MG63 (cell line): Measurements from ENCODE around the gene PDCL2. TPM values are rescaled to one million over a fixed set of nuclear protein-coding genes. Genes with fewer than 3 reads are reported as not detected.

ENCODE experiments used
- DNase-seq: peaks from one replicate; pipeline ENCODE4 v3.0.0-alpha.2; 2020
- H3K27me3 ChIP-seq: fragments of 250-450 bp; sonication (Bioruptor Pico); 2 replicates; pipeline ENCODE4 v1.5.1; 2020; ENCODE audit warnings: mild to moderate bottlenecking, moderate library complexity
- H3K36me3 ChIP-seq: fragments of 250-450 bp; sonication (Bioruptor Pico); 2 replicates; pipeline ENCODE4 v1.5.1; 2020; ENCODE audit warnings: mild to moderate bottlenecking, moderate library complexity
- H3K4me3 ChIP-seq: fragments of 250-450 bp; sonication (Bioruptor Pico); 2 replicates; pipeline ENCODE4 v1.5.1; 2020; ENCODE audit warnings: mild to moderate bottlenecking, moderate library complexity
- H3K9me3 ChIP-seq: fragments of 250-450 bp; sonication (Bioruptor Pico); 2 replicates; pipeline ENCODE4 v1.5.1; 2020; ENCODE audit warnings: mild to moderate bottlenecking, moderate library complexity
- total RNA-seq: library from RNA; depleted of rRNA; stranded (reverse); fragments of >200 nt; shearing (Covaris generic); gene quantifications from 2 replicates; pipeline ENCODE4 v1.2.3, GENCODE V29; 2014; ENCODE audit warnings: low replicate concordance; rRNA removed

Gene PDCL2
- total RNA-seq, 1 experiment from 2014 or later, result not detected

DNA sequence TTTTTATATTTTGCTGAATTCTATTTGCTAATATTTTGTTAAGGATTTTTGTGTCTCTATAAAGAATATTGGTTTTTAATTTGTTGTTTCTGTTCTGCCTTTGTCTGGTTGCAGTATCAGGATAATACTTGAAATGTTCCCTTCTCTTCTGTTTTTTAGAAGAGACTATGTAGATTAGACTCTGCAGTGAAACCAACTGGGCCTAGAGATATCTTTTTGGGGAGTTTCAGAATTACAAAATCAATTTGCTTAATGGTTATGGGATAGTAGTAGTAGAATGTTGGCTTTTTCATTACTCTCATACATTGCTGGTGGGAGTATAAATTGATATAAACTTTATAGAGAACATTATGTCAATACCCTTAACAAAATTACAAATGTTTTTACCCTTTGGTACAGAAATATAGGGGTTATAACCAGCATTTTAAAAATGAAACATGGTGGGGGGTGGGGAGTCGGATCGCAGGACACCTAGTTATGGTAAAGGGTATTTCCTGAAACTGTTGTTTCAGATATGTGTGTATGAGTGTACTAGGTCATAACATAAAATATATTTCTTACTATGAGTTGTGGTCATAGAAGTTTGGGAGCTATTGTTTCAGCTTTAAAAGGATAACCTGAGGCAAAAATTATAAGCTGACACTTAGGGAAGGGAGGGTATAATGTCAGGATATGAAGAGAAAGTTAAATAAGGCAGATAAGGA, 74.4 kb downstream of the PDCL2 start:
- no peak overlapping the region for H3K4me3 ChIP-seq
- H3K27me3 ChIP-seq, result no peaks in the 10 kb centered on the region
- DNase-seq, result no peak
- no peaks in the 10 kb centered on the region for H3K9me3 ChIP-seq
- no peaks in the 10 kb centered on the region for H3K36me3 ChIP-seq

DNA sequence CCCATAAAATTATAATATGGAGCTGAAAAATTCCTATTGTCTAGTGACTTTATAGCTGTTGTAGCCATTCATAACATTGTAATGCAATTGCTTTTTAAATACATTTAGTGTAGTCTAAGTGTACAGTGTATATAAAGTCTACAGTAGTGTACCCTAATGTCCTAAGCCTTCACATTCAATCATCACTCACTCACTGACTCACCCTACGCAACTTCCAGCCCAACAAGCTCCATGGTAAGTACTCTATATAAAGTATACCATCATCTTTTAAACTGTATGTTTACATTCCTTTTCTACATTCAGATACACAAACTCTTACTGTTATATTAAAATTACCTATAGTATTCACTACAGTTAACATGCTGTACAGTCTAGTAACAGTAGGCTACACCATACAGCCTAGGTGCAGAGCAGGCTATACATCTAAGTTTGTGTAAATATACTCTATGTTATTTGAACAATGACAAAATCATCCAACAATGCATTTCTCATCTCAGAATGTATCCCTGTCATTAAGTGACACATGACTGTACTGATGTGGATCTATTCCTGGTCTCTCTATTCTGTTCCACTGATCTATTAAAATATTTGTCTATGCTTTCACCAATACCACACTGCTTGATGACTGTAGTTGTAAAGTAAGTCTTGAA, 79.0 kb downstream of the PDCL2 start:
- Histone ChIP-seq H3K9me3 (no peaks in the 10 kb centered on the region), H3K4me3 (no peak overlapping the region), H3K27me3 (no peaks in the 10 kb centered on the region), H3K36me3 (no peaks in the 10 kb centered on the region; the same call in 1 of the 2 replicates)
- no peak for DNase-seq

DNA sequence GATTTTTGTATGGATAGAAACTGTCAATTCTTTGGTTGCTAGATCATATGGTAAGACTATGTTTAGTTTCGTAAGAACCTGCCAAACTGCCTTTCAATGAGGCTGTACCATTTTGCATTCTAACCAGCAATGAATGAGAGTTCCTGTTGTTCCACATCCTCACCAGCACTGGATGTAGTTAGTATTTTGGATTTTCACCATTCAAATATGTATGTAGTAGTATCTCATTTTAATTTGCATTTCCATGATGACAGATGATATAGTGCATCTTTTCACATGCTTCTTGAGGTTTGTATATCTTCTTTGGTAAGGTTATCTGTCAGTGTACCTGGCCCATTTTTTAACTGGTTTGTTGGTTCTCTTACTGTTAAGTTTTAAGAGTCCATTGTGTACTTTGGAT, 80.0 kb downstream of the PDCL2 start:
- H3K36me3 ChIP-seq, result no peaks in the 10 kb centered on the region; the same call in 1 of the 2 replicates
- no peak for DNase-seq
- no peak overlapping the region for H3K4me3 ChIP-seq
- no peaks in the 10 kb centered on the region for H3K27me3 ChIP-seq
- H3K9me3 ChIP-seq, result no peaks in the 10 kb centered on the region

- Histone ChIP-seq H3K4me3 (no peak overlapping the region), H3K36me3 (no peaks in the 10 kb centered on the region; the same call in 1 of the 2 replicates), H3K27me3 (no peaks in the 10 kb centered on the region), H3K9me3 (no peaks in the 10 kb centered on the region)
- DNase-seq, result no peak
Observed at GRCh38 chr4:55510685-55511084, 81.4 kb downstream of the PDCL2 start.

DNA sequence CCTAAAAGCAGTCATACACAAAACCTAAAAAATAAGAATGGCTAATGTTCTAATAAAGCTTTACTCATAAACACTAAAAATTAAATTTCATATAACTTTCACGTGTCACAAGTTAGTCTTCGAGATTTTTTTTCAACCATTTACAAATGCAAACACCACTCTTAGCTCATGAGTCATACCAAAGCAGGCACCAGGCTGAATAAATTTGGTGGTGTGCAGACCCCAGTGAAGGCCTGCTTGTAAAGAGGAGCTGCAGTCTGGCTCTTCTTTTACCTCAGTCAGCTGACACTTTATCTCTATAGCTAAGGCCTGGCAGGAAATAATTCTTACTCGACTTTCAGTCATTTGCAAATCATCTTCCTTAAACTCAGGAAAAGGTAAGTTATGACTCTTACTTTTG, 82.8 kb downstream of the PDCL2 start:
- no peaks in the 10 kb centered on the region for H3K9me3 ChIP-seq

DNA sequence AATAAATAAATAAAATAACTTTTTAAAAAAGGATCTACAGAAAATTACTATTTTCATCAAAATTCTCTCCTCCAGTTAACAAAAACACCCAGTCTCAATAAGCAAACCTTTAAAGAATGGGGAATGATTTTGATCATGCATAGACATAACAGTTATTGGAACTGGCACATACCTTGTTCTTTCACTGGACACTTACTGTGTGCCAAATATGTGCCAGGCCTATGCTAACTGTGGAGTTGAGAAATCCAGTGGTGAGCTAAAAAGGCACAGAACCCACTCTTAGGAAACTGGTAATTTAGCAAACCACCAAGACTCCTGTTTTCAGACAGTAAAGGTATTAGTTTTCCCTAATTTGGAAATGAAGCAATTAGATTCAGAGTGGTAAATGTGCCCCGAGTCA, 84.4 kb downstream of the PDCL2 start:
- Histone ChIP-seq H3K36me3 (peaks cover 5% of the 10 kb centered on the region), H3K27me3 (no peaks in the 10 kb centered on the region), H3K9me3 (no peaks in the 10 kb centered on the region), H3K4me3 (no peak overlapping the region)
- no peak for DNase-seq

More for the DNA sequence above, 82.8 kb downstream of the PDCL2 start:
- Histone ChIP-seq H3K4me3 (no peak overlapping the region), H3K27me3 (no peaks in the 10 kb centered on the region), H3K36me3 (no peaks in the 10 kb centered on the region; the same call in 1 of the 2 replicates)
- DNase-seq, result no peak

Other genes with a start within 250 kb of the PDCL2 start
- 5.2 and 12.6 TPM in 2 replicates for gene SRD5A3, start 246.0 kb downstream of the PDCL2 start, total RNA-seq
- 92.4 and 122 TPM in 2 replicates for gene TMEM165, start 196.3 kb downstream of the PDCL2 start, total RNA-seq
- 8.1 and 21.4 TPM in 2 replicates for gene CLOCK, start 45.3 kb downstream of the PDCL2 start, total RNA-seq
- not detected in 2 replicates for gene NMU, start 44.1 kb upstream of the PDCL2 start, total RNA-seq
- not detected in 2 replicates for gene EXOC1L, start 227.5 kb upstream of the PDCL2 start, total RNA-seq